ENCODE results near the gene HORMAD2. TPM values are rescaled to one million over a fixed set of nuclear protein-coding genes. Genes with fewer than 3 reads are reported as not detected.

HORMAD2 gene
- polyA plus RNA-seq, 4 donors: not detected

DNA sequence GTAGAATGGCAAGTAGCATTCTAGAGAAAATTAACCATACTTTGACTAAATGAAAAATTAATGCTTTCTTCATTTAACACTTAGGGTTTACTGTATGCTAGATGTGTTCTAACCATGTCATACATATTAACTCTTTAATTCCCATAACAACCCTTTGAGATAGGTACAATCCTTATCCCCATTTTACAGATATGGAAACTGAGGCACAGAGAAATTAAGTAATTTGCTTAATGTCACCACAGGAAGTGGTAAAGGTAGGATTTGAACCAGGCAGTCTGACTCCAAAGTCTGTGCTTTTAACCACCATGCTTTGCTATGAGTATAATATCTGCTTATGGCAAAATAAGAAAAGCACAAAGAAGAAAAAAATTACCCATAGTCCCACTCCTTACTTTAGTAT is 106.8 kb downstream of the HORMAD2 start:
- no peak for DNase-seq
- Histone ChIP-seq H3K27me3 (ENCODE audit: control insufficient read depth in 3 of 3, insufficient read depth in 3 of 3, low read length in 3 of 3) (no peaks in the 10 kb centered on the region), H3K9me3 (ENCODE audit: control insufficient read depth in 2 of 2, insufficient read depth in 1 of 2, low read depth in 1 of 2, low read length in 1 of 2) (no peaks in the 10 kb centered on the region), H3K36me3 (ENCODE audit: control insufficient read depth in 3 of 3, insufficient read depth in 2 of 3, low read depth in 1 of 3, low read length in 3 of 3) (no peaks in the 10 kb centered on the region), H3K27ac (ENCODE audit: low read depth in 1 of 3, low read length in 2 of 3) (no peak overlapping the region), H3K4me3 (ENCODE audit: low read depth in 1 of 3, low read length in 3 of 3) (no peak overlapping the region), H3K4me1 (ENCODE audit: control insufficient read depth in 3 of 3, insufficient read depth in 2 of 3, low read depth in 1 of 3, low read length in 2 of 3) (peaks cover 0 to 25% (median 4%) of the 10 kb centered on the region in 3 donors)
- no peak for FAIRE-seq

DNA sequence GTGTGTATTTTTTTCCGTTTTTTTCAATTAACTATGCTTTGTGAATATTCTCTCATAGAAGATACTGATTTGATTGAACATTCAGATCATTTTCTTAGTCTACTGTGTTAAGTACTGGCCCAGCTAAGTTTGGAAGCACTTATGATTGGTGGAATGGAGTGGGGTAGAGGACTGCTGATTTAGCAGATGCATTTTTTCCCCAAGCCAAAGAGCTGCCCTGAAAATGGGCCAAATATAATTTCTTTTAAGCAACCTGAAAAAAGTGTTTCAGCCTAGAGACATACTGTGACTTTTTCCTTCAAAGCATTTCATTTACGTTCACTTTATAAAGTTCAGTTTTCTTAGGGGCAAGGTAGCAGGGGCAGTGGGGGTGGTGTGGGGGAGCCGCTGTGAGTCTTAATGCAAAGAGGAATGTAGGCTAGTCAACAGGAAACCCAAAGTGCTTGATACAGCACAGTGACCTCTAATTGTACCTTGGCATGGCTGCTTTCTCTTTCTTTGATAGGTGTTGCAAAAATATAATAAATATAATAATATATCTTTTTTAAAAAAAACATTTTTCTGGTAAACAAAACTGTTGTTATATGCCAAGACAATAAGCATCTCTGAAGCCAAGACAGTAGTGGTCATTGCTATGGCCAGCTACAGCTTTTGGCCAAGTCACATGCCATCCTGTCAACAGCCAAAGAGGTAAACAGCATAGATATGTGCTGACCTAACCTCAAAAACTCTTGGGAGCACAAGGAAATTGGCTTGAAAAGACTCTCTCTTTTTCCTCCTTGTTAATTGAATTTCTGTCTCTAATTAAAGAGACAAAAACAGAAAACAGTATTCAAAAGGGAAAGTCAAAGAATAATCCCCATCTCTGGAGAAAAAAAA is 107.5 kb downstream of the HORMAD2 start:
- FAIRE-seq: no peak

DNA sequence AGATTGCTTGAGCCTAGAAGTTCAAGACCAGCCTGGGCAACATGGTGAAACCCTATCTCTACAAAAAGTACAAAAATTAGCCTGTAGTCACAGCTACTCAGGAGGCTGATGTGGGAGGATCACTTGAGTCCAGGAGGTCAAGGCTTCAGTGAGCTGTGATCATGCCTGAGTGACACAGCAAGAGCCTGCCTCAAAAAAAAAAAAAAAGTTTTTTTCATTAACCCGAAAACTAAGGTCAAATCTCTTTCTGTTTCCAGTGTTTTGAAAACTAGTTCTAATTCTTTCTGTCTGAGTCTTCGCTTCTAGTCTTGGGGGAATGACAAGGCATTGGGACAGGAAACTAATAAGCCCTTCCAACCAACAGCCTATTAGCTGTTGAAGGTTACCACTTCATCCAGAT is 108.6 kb downstream of the HORMAD2 start:
- H3K27me3 ChIP-seq (ENCODE audit: control insufficient read depth in 3 of 3, insufficient read depth in 3 of 3, low read length in 3 of 3): no peaks in the 10 kb centered on the region
- no peak overlapping the region for H3K27ac ChIP-seq (ENCODE audit: low read depth in 1 of 3, low read length in 2 of 3)
- WGBS, 3 donors: 83 to 100% (median 90%) methylated on average over 2 of the region's 2 CpGs
- no peak overlapping the region for H3K4me3 ChIP-seq (ENCODE audit: low read depth in 1 of 3, low read length in 3 of 3)
- H3K4me1 ChIP-seq (ENCODE audit: control insufficient read depth in 3 of 3, insufficient read depth in 2 of 3, low read depth in 1 of 3, low read length in 2 of 3): peaks cover 0 to 21% (median 4%) of the 10 kb centered on the region in 3 donors
- DNase-seq (no peak), FAIRE-seq (no peak)
- H3K9me3 ChIP-seq (ENCODE audit: control insufficient read depth in 2 of 2, insufficient read depth in 1 of 2, low read depth in 1 of 2, low read length in 1 of 2): no peaks in the 10 kb centered on the region
- no peaks in the 10 kb centered on the region for H3K36me3 ChIP-seq (ENCODE audit: control insufficient read depth in 3 of 3, insufficient read depth in 2 of 3, low read depth in 1 of 3, low read length in 3 of 3)

More for the DNA sequence above, 107.5 kb downstream of the HORMAD2 start:
- Histone ChIP-seq H3K36me3 (ENCODE audit: control insufficient read depth in 3 of 3, insufficient read depth in 2 of 3, low read depth in 1 of 3, low read length in 3 of 3) (no peaks in the 10 kb centered on the region), H3K27ac (ENCODE audit: low read depth in 1 of 3, low read length in 2 of 3) (peak overlapping the region in 1 of 3 donors; percentile 66), H3K4me3 (ENCODE audit: low read depth in 1 of 3, low read length in 3 of 3) (no peak overlapping the region), H3K27me3 (ENCODE audit: control insufficient read depth in 3 of 3, insufficient read depth in 3 of 3, low read length in 3 of 3) (no peaks in the 10 kb centered on the region), H3K4me1 (ENCODE audit: control insufficient read depth in 3 of 3, insufficient read depth in 2 of 3, low read depth in 1 of 3, low read length in 2 of 3) (peaks cover 0 to 21% (median 4%) of the 10 kb centered on the region in 3 donors), H3K9me3 (ENCODE audit: control insufficient read depth in 2 of 2, insufficient read depth in 1 of 2, low read depth in 1 of 2, low read length in 1 of 2) (no peaks in the 10 kb centered on the region)
- WGBS, 3 donors: 75 to 79% (median 77%) methylated on average over 3 of the region's 3 CpGs
- no peak for DNase-seq

DNA sequence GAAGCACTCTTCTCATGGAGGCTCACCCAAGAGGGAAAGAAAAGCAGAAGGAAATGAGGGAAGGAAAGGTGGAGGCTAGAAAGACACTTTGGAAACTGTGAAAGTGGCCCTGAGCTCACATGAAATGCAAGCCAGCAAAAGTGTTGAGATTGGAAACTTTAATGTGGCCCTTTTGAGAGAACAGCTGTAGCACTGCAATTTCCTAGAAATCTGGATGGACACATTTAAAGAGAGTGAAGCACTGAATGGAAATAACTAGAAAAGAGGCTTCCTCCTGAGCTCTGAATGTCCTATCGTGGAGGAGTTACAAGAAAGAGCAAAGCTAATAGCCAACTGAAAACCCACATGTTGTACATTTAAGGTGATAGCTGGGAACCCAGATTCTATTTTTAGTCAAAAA is 110.3 kb downstream of the HORMAD2 start:
- H3K27ac ChIP-seq (ENCODE audit: low read depth in 1 of 3, low read length in 2 of 3): no peak overlapping the region
- WGBS, 3 donors: 78 to 84% (median 80%) methylated on average over 1 of the region's 1 CpG
- FAIRE-seq (no peak), DNase-seq (no peak)
- no peaks in the 10 kb centered on the region for H3K36me3 ChIP-seq (ENCODE audit: control insufficient read depth in 3 of 3, insufficient read depth in 2 of 3, low read depth in 1 of 3, low read length in 3 of 3)
- peaks cover 0 to 16% (median 4%) of the 10 kb centered on the region in 3 donors for H3K4me1 ChIP-seq (ENCODE audit: control insufficient read depth in 3 of 3, insufficient read depth in 2 of 3, low read depth in 1 of 3, low read length in 2 of 3)
- H3K9me3 ChIP-seq (ENCODE audit: control insufficient read depth in 2 of 2, insufficient read depth in 1 of 2, low read depth in 1 of 2, low read length in 1 of 2): no peaks in the 10 kb centered on the region
- no peaks in the 10 kb centered on the region for H3K27me3 ChIP-seq (ENCODE audit: control insufficient read depth in 3 of 3, insufficient read depth in 3 of 3, low read length in 3 of 3)
- H3K4me3 ChIP-seq (ENCODE audit: low read depth in 1 of 3, low read length in 3 of 3): no peak overlapping the region

DNA sequence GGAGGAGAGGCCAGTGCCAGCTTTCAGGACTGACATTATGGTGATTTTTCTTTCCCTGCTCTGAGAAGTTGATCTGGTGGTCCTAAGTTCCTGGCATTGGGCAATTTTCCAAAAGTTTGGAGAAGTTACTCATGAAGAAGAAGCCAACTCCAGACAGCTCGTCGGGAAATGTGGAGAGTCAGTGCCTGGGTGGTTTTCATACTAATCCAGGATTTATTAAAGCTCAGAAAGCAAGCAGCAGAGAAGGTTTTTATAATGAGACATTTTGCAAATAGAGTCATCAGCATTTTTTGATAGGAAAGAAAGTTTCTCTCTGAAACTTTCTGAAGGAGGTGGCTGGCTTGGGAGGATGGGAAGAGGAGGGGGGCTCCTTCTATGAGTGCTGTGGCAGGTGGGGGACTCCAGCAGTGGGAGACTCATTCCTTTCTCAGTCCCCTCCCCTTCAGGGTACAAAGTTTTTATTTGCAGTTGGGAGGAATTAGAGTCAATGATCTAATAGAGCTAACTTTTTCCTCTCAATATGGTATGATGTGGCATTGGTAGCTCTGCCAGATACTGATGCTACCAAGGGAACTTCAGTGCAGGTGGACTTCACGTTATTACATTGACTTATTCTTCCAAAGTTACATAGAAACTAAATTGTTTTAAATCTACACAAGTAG is 110.9 kb downstream of the HORMAD2 start:
- no peak for FAIRE-seq
- Histone ChIP-seq H3K27me3 (ENCODE audit: control insufficient read depth in 3 of 3, insufficient read depth in 3 of 3, low read length in 3 of 3) (no peaks in the 10 kb centered on the region), H3K4me3 (ENCODE audit: low read depth in 1 of 3, low read length in 3 of 3) (no peak overlapping the region), H3K36me3 (ENCODE audit: control insufficient read depth in 3 of 3, insufficient read depth in 2 of 3, low read depth in 1 of 3, low read length in 3 of 3) (no peaks in the 10 kb centered on the region), H3K4me1 (ENCODE audit: control insufficient read depth in 3 of 3, insufficient read depth in 2 of 3, low read depth in 1 of 3, low read length in 2 of 3) (peaks cover 0 to 18% (median 4%) of the 10 kb centered on the region in 3 donors), H3K27ac (ENCODE audit: low read depth in 1 of 3, low read length in 2 of 3) (no peak overlapping the region), H3K9me3 (ENCODE audit: control insufficient read depth in 2 of 2, insufficient read depth in 1 of 2, low read depth in 1 of 2, low read length in 1 of 2) (no peaks in the 10 kb centered on the region)
- 70 to 79% (median 76%) methylated on average over 3 of the region's 3 CpGs for WGBS, 3 donors
- no peak for DNase-seq

DNA sequence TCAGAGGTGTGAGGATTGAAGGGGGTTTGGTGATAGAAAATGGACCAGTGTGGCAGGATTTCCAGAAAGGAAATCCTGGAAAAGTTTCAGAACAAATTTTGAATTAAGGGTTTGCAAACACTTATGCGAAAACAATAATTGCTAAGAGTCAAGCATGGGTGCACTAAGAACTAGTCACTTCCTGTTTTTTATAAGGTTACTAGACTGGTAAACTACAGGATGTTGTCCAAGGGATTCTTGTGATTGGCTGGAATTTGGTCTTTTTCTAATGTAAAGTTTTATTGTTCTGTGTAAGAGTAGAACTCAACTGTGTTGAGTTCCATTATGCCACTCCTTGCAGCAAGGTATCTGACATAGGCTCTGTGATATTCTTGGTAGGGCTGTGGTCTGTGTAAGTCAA is 112.2 kb downstream of the HORMAD2 start:
- Histone ChIP-seq H3K9me3 (ENCODE audit: control insufficient read depth in 2 of 2, insufficient read depth in 1 of 2, low read depth in 1 of 2, low read length in 1 of 2) (no peaks in the 10 kb centered on the region), H3K36me3 (ENCODE audit: control insufficient read depth in 3 of 3, insufficient read depth in 2 of 3, low read depth in 1 of 3, low read length in 3 of 3) (no peaks in the 10 kb centered on the region), H3K27me3 (ENCODE audit: control insufficient read depth in 3 of 3, insufficient read depth in 3 of 3, low read length in 3 of 3) (no peaks in the 10 kb centered on the region), H3K27ac (ENCODE audit: low read depth in 1 of 3, low read length in 2 of 3) (peak overlapping the region in 1 of 3 donors; percentile 67), H3K4me3 (ENCODE audit: low read depth in 1 of 3, low read length in 3 of 3) (no peak overlapping the region), H3K4me1 (ENCODE audit: control insufficient read depth in 3 of 3, insufficient read depth in 2 of 3, low read depth in 1 of 3, low read length in 2 of 3) (peaks cover 0 to 21% (median 10%) of the 10 kb centered on the region in 3 donors)
- DNase-seq (no peak), FAIRE-seq (no peak)
- WGBS, 3 donors: 87 to 93% (median 92%) methylated on average over 1 of the region's 1 CpG

DNA sequence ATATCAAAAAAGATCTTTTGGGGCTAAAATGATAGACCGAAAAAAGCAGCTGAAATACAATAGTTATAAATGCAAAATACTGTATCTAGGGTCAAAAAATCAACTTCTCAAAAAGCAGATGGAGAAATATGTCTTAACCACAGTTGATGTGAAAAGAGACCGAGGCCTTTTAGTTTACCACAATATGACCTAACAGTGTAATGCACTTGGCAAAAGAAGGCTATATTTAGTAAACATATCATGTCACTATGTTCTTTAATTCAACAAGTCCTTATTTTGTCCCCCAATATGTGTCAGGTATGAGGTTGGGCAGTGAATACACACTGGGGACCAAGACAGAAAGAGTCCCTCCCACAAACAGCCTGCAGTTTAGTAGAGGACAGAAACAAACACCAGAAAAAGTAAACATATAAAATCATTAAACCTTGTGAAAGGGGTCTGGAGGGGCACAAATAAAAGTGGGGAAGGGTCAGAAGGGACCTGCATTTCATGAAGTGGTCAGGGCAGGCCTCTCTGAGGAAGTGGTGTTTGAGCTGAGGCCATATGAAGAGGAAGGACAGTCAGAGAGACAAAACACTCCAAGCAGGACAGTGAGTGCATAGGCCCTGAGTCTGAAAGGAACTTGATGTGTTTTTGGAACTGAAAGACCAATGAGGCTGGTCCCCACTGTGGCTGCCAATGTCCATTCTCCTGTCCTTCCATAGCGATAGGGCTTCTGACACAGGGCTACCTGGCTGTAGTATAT is 112.9 kb downstream of the HORMAD2 start:
- Histone ChIP-seq H3K4me1 (ENCODE audit: control insufficient read depth in 3 of 3, insufficient read depth in 2 of 3, low read depth in 1 of 3, low read length in 2 of 3) (peaks cover 0 to 21% (median 10%) of the 10 kb centered on the region in 3 donors), H3K4me3 (ENCODE audit: low read depth in 1 of 3, low read length in 3 of 3) (no peak overlapping the region), H3K27ac (ENCODE audit: low read depth in 1 of 3, low read length in 2 of 3) (peak overlapping the region in 1 of 3 donors; percentile 79), H3K27me3 (ENCODE audit: control insufficient read depth in 3 of 3, insufficient read depth in 3 of 3, low read length in 3 of 3) (no peaks in the 10 kb centered on the region), H3K36me3 (ENCODE audit: control insufficient read depth in 3 of 3, insufficient read depth in 2 of 3, low read depth in 1 of 3, low read length in 3 of 3) (no peaks in the 10 kb centered on the region), H3K9me3 (ENCODE audit: control insufficient read depth in 2 of 2, insufficient read depth in 1 of 2, low read depth in 1 of 2, low read length in 1 of 2) (no peaks in the 10 kb centered on the region)
- no peak for FAIRE-seq
- DNase-seq: no peak
- WGBS, 3 donors: 85 to 91% (median 86%) methylated on average over 3 of the region's 3 CpGs

All from small intestine (tissue), 7 donors.